Body of pancreas (tissue), 4 donors: ENCODE results near the gene OR6N2. TPM values are rescaled to one million over a fixed set of nuclear protein-coding genes. Genes with fewer than 3 reads are reported as not detected.

Experiments
- ATAC-seq: fragments of 150-250 bp; one replicate; pipeline ENCODE4 v1.9.1; 2016
- DNase-seq, 4 donors: peaks; one replicate each; pipeline ENCODE4 v3.0.0-alpha.2; 2019
- H3K27ac ChIP-seq, 4 donors: fragments of 200-600 bp; sonication (generic); 1 replicate in 3 of 4; 2 replicates in 1 of 4; pipeline versions ENCODE4 v1.5.1 to v1.6.1; 2016 to 2019; ENCODE audit warnings: mild to moderate bottlenecking in 1 of 4, mixed read lengths in 1 of 4, moderate library complexity in 1 of 4
- H3K27me3 ChIP-seq, 2 donors: fragments of 200-600 bp; sonication (generic); one replicate each; pipeline ENCODE4 v1.6.0; 2016; ENCODE audit warnings: mild to moderate bottlenecking in 1 of 2
- H3K36me3 ChIP-seq, 2 donors: fragments of 200-600 bp; sonication (generic); replicated peaks in 1 of 2; 2 replicates each; pipeline ENCODE4 v1.5.1; 2016; ENCODE audit warnings: low read depth in 2 of 2; ENCODE audit not compliant: insufficient read depth in 1 of 2
- H3K4me1 ChIP-seq: fragments of 200-600 bp; sonication (generic); one replicate; pipeline ENCODE4 v1.6.0; 2016
- H3K4me3 ChIP-seq, 2 donors: fragments of 200-600 bp; sonication (generic); 1 replicate in 1 of 2; 2 replicates in 1 of 2; pipeline ENCODE4 v1.5.1; 2016 to 2019
- H3K9me3 ChIP-seq, 3 donors: fragments of 200-600 bp; sonication (generic); 1 replicate in 2 of 3; 2 replicates in 1 of 3; pipeline ENCODE4 v1.5.1; 2016
- POLR2A ChIP-seq, 3 donors: fragments of 450-650 bp; IDR thresholded peaks; one replicate each; pipeline ENCODE4 v1.6.1; 2016; ENCODE audit warnings: antibody characterized with exemption in 3 of 3, mild to moderate bottlenecking in 2 of 3
- WGBS, 2 donors: methylation state at CpG; one replicate each; pipeline ENCODE4 v1.1.5; 2017; 5-methylcytosine and 5-hydroxymethylcytosine counted together
- intact Hi-C: fragments of 100-400 bp; cut with DNase I; formaldehyde crosslinking; loops from one replicate; pipeline ENCODE4 v1.15.1; 2023
- total RNA-seq, 2 donors: library from RNA; depleted of rRNA; stranded (reverse); fragments of >200 nt; gene quantifications; one replicate each; pipeline ENCODE4 v1.1.0, GENCODE V29; 2016
- TF ChIP-seq, protein P1 (sequence below), 7 experiments: fragments of 450-650 bp in 4 of 7; fragments of 200-600 bp in 3 of 7; sonication (generic) in 3 of 7; IDR thresholded peaks; one replicate each; pipeline ENCODE4 v1.5.1; 2016 to 2019; ENCODE audit warnings: antibody characterized with exemption in 7 of 7

Gene OR6N2
- total RNA-seq, 2 donors from 2014 or later = not detected

GRCh38 chr1:158818975-158819431 lies 38.0 kb upstream of the OR6N2 start:
- intact Hi-C loops = no loop called here
- Histone ChIP-seq H3K27me3 (no peaks in the 10 kb centered on the region), H3K4me1 (no peaks in the 10 kb centered on the region), H3K36me3 (no peaks in the 10 kb centered on the region), H3K4me3 (no peak overlapping the region), H3K9me3 (no peaks in the 10 kb centered on the region), H3K27ac (peak overlapping the region in 1 of 4 donors; percentile 40)
- 53 to 85% methylated on average over 1 of the region's 1 CpG for WGBS, 2 donors
- ATAC-seq (no peak), DNase-seq (no peak)
- TF ChIP-seq POLR2A (IDR thresholded peaks at IDR 0.05) = no peak
- TF ChIP-seq, protein P1, sequence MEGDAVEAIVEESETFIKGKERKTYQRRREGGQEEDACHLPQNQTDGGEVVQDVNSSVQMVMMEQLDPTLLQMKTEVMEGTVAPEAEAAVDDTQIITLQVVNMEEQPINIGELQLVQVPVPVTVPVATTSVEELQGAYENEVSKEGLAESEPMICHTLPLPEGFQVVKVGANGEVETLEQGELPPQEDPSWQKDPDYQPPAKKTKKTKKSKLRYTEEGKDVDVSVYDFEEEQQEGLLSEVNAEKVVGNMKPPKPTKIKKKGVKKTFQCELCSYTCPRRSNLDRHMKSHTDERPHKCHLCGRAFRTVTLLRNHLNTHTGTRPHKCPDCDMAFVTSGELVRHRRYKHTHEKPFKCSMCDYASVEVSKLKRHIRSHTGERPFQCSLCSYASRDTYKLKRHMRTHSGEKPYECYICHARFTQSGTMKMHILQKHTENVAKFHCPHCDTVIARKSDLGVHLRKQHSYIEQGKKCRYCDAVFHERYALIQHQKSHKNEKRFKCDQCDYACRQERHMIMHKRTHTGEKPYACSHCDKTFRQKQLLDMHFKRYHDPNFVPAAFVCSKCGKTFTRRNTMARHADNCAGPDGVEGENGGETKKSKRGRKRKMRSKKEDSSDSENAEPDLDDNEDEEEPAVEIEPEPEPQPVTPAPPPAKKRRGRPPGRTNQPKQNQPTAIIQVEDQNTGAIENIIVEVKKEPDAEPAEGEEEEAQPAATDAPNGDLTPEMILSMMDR (IDR thresholded peaks at IDR 0.05) = no peak

DNA sequence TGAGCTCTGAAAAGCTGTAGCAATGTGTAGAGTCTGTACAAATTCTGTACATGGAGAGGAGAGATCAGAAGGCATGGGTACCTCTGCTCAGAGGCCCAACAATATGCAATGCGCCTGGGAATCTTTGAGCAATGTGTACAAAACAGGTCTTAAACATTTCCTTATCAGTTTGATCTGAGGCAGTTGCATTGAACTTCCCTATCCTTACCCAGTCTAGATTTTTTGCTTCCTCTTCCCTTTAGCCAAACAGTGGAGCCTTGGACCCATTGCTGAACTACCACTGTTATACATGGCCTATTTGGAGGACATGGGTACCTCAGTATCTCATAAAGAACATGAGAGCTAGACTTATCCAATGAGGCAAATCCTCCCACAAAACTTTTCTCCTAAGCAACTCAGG lies 37.6 kb upstream of the OR6N2 start:
- DNase-seq (no peak), ATAC-seq (no peak)
- peak overlapping the region in 1 of 4 donors; percentile 40 for H3K27ac ChIP-seq
- H3K4me3 ChIP-seq = no peak overlapping the region
- H3K4me1 ChIP-seq = no peaks in the 10 kb centered on the region
- intact Hi-C loops = no loop called here
- TF ChIP-seq, protein P1 (IDR thresholded peaks at IDR 0.05) = no peak
- no peak for TF ChIP-seq POLR2A (IDR thresholded peaks at IDR 0.05)
- H3K27me3 ChIP-seq = no peaks in the 10 kb centered on the region
- no peaks in the 10 kb centered on the region for H3K36me3 ChIP-seq
- 56 to 73% methylated on average over 1 of the region's 1 CpG for WGBS, 2 donors
- no peaks in the 10 kb centered on the region for H3K9me3 ChIP-seq

DNA sequence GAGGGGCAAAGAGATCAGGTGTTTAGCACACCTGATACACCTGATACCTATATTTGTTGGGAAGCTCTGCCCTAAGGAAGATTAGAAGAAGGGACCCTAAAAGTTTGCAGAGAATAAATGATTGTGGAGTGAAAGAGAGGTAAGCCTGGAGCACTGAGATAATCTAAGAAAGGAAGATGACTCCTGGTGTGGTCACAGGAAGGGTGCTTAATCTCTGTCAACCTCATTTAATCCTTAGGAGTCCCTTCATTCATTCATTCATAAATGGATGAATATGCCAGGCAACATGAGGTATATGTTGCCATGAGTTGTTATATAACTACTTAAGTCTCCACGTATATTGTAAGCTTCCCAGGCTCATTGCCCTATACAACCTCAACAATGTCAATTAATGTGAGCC lies 34.0 kb upstream of the OR6N2 start:
- ATAC-seq = no peak
- no peaks in the 10 kb centered on the region for H3K4me1 ChIP-seq
- DNase-seq = no peak
- no peak for TF ChIP-seq POLR2A (IDR thresholded peaks at IDR 0.05)
- TF ChIP-seq, protein P1 (IDR thresholded peaks at IDR 0.05) = no peak
- WGBS, 2 donors = 0 to 47% methylated on average over 1 of the region's 1 CpG
- H3K9me3 ChIP-seq = no peaks in the 10 kb centered on the region
- no peak overlapping the region for H3K27ac ChIP-seq
- intact Hi-C loops = no loop called here
- H3K4me3 ChIP-seq = no peak overlapping the region
- no peaks in the 10 kb centered on the region for H3K36me3 ChIP-seq
- no peaks in the 10 kb centered on the region for H3K27me3 ChIP-seq

DNA sequence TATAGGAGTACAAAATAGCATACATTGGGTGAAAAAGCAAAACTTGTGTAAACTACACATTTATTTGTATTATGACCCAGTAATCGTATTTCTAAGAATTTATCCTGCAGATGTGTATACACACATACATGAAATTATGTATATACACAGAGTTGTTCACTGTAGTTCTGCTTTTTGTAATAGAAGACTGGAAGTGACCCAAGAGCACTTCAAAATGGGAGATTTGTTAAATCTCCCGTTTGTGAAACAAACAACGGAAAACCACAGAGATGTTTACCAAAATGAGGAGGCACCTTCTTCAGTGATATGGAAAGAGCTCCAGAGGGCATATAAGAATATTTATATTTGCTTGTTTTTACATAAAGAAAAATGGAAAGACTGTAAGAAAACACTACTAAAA lies 32.2 kb upstream of the OR6N2 start:
- Histone ChIP-seq H3K9me3 (no peaks in the 10 kb centered on the region), H3K27ac (no peak overlapping the region), H3K27me3 (no peaks in the 10 kb centered on the region), H3K4me1 (no peaks in the 10 kb centered on the region), H3K4me3 (no peak overlapping the region), H3K36me3 (no peaks in the 10 kb centered on the region)
- TF ChIP-seq, protein P1 (IDR thresholded peaks at IDR 0.05) = no peak
- TF ChIP-seq POLR2A (IDR thresholded peaks at IDR 0.05) = no peak
- intact Hi-C loops = no loop called here
- no peak for DNase-seq
- no peak for ATAC-seq
- WGBS, 2 donors = 43 to 45% methylated on average over 3 of the region's 3 CpGs

DNA sequence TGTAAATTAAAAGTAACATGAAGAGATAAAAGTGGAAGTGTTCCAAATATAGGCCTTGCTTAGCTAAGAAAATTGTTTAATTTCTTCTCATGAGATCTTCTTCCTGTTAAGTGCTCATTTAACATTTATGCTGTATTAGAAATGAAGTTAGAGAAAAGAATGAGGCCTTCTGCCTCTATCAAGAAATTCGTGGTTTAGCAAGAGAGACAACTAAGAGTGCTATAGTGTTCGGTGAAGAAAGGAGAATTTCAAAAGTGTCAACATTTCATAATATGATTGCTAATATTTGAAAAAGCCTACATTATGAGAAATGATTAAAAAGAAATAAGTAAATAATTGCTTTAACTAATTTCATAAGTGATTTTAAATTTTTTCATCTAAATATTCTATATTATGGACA lies 31.3 kb upstream of the OR6N2 start:
- Histone ChIP-seq H3K27me3 (no peaks in the 10 kb centered on the region), H3K36me3 (no peaks in the 10 kb centered on the region), H3K4me3 (no peak overlapping the region), H3K27ac (no peak overlapping the region), H3K4me1 (no peaks in the 10 kb centered on the region), H3K9me3 (no peaks in the 10 kb centered on the region)
- TF ChIP-seq POLR2A (IDR thresholded peaks at IDR 0.05) = no peak
- TF ChIP-seq, protein P1 (IDR thresholded peaks at IDR 0.05) = no peak
- WGBS, 2 donors = 47 to 54% methylated on average over 2 of the region's 2 CpGs
- DNase-seq (no peak), ATAC-seq (no peak)
- intact Hi-C loops = no loop called here
